Measurements from ENCODE around the gene C10orf67. TPM values are rescaled to one million over a fixed set of nuclear protein-coding genes. Genes with fewer than 3 reads are reported as not detected.

The C10orf67 gene
- polyA plus RNA-seq, 1 donor from 2014 or later: 0.48 TPM

- H4K20me1 ChIP-seq (ENCODE audit: insufficient read depth): no peaks in the 10 kb centered on the region
- H2AFZ ChIP-seq (ENCODE audit: low read depth, low read length): no peak overlapping the region
- no peaks in the 10 kb centered on the region for H3K9me2 ChIP-seq (ENCODE audit: insufficient read depth, low read length)
- no peaks in the 10 kb centered on the region for H3F3A ChIP-seq (ENCODE audit: insufficient read depth, low read length, poor library complexity, severe bottlenecking)
- no peak overlapping the region for H3K4me3 ChIP-seq (ENCODE audit: low read length)
- no peak overlapping the region for H3K4me2 ChIP-seq (ENCODE audit: low read length)
- no peak overlapping the region for H3K9ac ChIP-seq (ENCODE audit: low read length)
- H3K36me3 ChIP-seq (ENCODE audit: insufficient read depth, low read length): no peaks in the 10 kb centered on the region
- H3K79me2 ChIP-seq (replicated peaks; ENCODE audit: insufficient read depth, low read length): no peaks in the 10 kb centered on the region
- H3K27me3 ChIP-seq (ENCODE audit: insufficient read depth, low read depth, low read length): no peaks in the 10 kb centered on the region
- no peak overlapping the region for H3K27ac ChIP-seq (ENCODE audit: low read length)
- no peaks in the 10 kb centered on the region for H3K9me3 ChIP-seq (ENCODE audit: low read length)
- TF ChIP-seq RAD21 (conservative IDR thresholded peaks at IDR 0.05) (no peak), MXI1 (conservative IDR thresholded peaks at IDR 0.05; ENCODE audit: poor library complexity, severe bottlenecking) (no peak), EZH2 (IDR thresholded peaks at IDR 0.05; ENCODE audit: borderline replicate concordance, insufficient read depth, low read length, poor library complexity, severe bottlenecking) (no peak)
- TF ChIP-seq, protein P1, sequence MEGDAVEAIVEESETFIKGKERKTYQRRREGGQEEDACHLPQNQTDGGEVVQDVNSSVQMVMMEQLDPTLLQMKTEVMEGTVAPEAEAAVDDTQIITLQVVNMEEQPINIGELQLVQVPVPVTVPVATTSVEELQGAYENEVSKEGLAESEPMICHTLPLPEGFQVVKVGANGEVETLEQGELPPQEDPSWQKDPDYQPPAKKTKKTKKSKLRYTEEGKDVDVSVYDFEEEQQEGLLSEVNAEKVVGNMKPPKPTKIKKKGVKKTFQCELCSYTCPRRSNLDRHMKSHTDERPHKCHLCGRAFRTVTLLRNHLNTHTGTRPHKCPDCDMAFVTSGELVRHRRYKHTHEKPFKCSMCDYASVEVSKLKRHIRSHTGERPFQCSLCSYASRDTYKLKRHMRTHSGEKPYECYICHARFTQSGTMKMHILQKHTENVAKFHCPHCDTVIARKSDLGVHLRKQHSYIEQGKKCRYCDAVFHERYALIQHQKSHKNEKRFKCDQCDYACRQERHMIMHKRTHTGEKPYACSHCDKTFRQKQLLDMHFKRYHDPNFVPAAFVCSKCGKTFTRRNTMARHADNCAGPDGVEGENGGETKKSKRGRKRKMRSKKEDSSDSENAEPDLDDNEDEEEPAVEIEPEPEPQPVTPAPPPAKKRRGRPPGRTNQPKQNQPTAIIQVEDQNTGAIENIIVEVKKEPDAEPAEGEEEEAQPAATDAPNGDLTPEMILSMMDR (IDR thresholded peaks at IDR 0.05; ENCODE audit: poor library complexity, severe bottlenecking): no peak
- TF ChIP-seq, protein P2, sequence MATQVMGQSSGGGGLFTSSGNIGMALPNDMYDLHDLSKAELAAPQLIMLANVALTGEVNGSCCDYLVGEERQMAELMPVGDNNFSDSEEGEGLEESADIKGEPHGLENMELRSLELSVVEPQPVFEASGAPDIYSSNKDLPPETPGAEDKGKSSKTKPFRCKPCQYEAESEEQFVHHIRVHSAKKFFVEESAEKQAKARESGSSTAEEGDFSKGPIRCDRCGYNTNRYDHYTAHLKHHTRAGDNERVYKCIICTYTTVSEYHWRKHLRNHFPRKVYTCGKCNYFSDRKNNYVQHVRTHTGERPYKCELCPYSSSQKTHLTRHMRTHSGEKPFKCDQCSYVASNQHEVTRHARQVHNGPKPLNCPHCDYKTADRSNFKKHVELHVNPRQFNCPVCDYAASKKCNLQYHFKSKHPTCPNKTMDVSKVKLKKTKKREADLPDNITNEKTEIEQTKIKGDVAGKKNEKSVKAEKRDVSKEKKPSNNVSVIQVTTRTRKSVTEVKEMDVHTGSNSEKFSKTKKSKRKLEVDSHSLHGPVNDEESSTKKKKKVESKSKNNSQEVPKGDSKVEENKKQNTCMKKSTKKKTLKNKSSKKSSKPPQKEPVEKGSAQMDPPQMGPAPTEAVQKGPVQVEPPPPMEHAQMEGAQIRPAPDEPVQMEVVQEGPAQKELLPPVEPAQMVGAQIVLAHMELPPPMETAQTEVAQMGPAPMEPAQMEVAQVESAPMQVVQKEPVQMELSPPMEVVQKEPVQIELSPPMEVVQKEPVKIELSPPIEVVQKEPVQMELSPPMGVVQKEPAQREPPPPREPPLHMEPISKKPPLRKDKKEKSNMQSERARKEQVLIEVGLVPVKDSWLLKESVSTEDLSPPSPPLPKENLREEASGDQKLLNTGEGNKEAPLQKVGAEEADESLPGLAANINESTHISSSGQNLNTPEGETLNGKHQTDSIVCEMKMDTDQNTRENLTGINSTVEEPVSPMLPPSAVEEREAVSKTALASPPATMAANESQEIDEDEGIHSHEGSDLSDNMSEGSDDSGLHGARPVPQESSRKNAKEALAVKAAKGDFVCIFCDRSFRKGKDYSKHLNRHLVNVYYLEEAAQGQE (IDR thresholded peaks at IDR 0.05; ENCODE audit: borderline replicate concordance): no peak
Measured at GRCh38 chr10:23316406-23316805, 28.2 kb downstream of the C10orf67 start.

DNA sequence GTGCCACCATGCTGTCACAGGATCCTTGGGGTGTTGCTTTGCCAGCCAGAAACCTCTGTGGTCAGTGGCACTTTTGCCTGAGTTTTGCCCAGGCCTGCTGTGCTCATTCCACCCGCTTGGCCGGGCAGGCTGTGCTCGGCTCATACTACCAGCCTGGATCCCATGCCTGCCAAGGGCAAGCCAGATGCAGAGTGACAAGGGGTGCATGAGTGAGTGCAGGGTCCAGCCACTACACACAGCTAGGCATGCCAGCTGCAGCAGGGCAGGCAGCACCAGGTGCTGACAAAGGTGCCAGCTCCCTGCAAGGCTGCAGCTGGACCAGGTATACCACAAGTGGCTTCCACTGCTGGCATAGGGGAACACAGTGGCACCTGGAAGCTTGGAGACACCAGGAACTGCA lies 28.6 kb downstream of the C10orf67 start:
- H3K27ac ChIP-seq (ENCODE audit: low read length): no peak overlapping the region
- no peaks in the 10 kb centered on the region for H3K9me2 ChIP-seq (ENCODE audit: insufficient read depth, low read length)
- no peak overlapping the region for H3K9ac ChIP-seq (ENCODE audit: low read length)
- no peak overlapping the region for H2AFZ ChIP-seq (ENCODE audit: low read depth, low read length)
- no peaks in the 10 kb centered on the region for H4K20me1 ChIP-seq (ENCODE audit: insufficient read depth)
- H3F3A ChIP-seq (ENCODE audit: insufficient read depth, low read length, poor library complexity, severe bottlenecking): no peaks in the 10 kb centered on the region
- TF ChIP-seq POLR2AphosphoS5 (IDR thresholded peaks at IDR 0.05) (no peak), EZH2 (IDR thresholded peaks at IDR 0.05; ENCODE audit: borderline replicate concordance, insufficient read depth, low read length, poor library complexity, severe bottlenecking) (no peak), SMC3 (conservative IDR thresholded peaks at IDR 0.05; ENCODE audit: poor library complexity) (no peak), EP300 (conservative IDR thresholded peaks at IDR 0.05; ENCODE audit: poor library complexity, severe bottlenecking) (no peak), RAD21 (conservative IDR thresholded peaks at IDR 0.05) (no peak), MXI1 (conservative IDR thresholded peaks at IDR 0.05; ENCODE audit: poor library complexity, severe bottlenecking) (no peak), TAF1 (IDR thresholded peaks at IDR 0.05; ENCODE audit: low read depth) (no peak)
- TF ChIP-seq, protein P1 (IDR thresholded peaks at IDR 0.05; ENCODE audit: poor library complexity, severe bottlenecking): no peak
- TF ChIP-seq, protein P2 (IDR thresholded peaks at IDR 0.05; ENCODE audit: borderline replicate concordance): no peak
- no peak overlapping the region for H3K4me3 ChIP-seq (ENCODE audit: low read length)
- no peaks in the 10 kb centered on the region for H3K9me3 ChIP-seq (ENCODE audit: low read length)
- no peaks in the 10 kb centered on the region for H3K79me2 ChIP-seq (replicated peaks; ENCODE audit: insufficient read depth, low read length)
- no peaks in the 10 kb centered on the region for H3K36me3 ChIP-seq (ENCODE audit: insufficient read depth, low read length)
- H3K4me2 ChIP-seq (ENCODE audit: low read length): no peak overlapping the region
- H3K27me3 ChIP-seq (ENCODE audit: insufficient read depth, low read depth, low read length): no peaks in the 10 kb centered on the region
